ENCODE data around the gene DCAF4L1.
A peak's percentile ranks its signal among the peaks of the same experiment; 100 is the strongest.

The DCAF4L1 gene

GRCh38 chr4:41991916-41992767 lies 10.6 kb downstream of the DCAF4L1 start:
- ChIA-PET POLR2A (no interaction called here), CTCF (no interaction called here)
- TF ChIP-seq NFRKB (IDR thresholded peaks at IDR 0.05) (no peak), FOXK2 (IDR thresholded peaks at IDR 0.05) (no peak), PKNOX1 (IDR thresholded peaks at IDR 0.05) (no peak), SUZ12 (IDR thresholded peaks at IDR 0.05) (no peak), ELF4 (IDR thresholded peaks at IDR 0.05) (no peak), FOXM1 (IDR thresholded peaks at IDR 0.05; ENCODE audit: borderline replicate concordance) (no peak), SP1 (IDR thresholded peaks at IDR 0.05) (no peak), ARNT (IDR thresholded peaks at IDR 0.05) (no peak), BHLHE40 (IDR thresholded peaks at IDR 0.05; ENCODE audit: borderline replicate concordance) (no peak), FOXA1 (IDR thresholded peaks at IDR 0.05) (no peak), HDGF (IDR thresholded peaks at IDR 0.05; ENCODE audit: borderline replicate concordance) (no peak), TARDBP (IDR thresholded peaks at IDR 0.05) (no peak), L3MBTL2 (conservative IDR thresholded peaks at IDR 0.05) (no peak), ZNF384 (IDR thresholded peaks at IDR 0.05) (no peak)
- peak; percentile 10 for DNase-seq (ENCODE audit: extremely low spot score)

- ChIA-PET CTCF (no interaction called here), POLR2A (no interaction called here)
- TF ChIP-seq PKNOX1 (IDR thresholded peaks at IDR 0.05), result no peak
- TF ChIP-seq TARDBP (IDR thresholded peaks at IDR 0.05), result no peak
- no peak for TF ChIP-seq FOXA1 (IDR thresholded peaks at IDR 0.05)
- TF ChIP-seq L3MBTL2 (conservative IDR thresholded peaks at IDR 0.05), result no peak
- TF ChIP-seq SUZ12 (IDR thresholded peaks at IDR 0.05), result no peak
- no peak for TF ChIP-seq ELF4 (IDR thresholded peaks at IDR 0.05)
- no peak for DNase-seq (ENCODE audit: extremely low spot score)
These were observed 11.7 kb downstream of the DCAF4L1 start for GRCh38 chr4:41992967-41993857.

- no peak for DNase-seq (ENCODE audit: extremely low spot score)
- POLR2A ChIA-PET, result no interaction called here
- CTCF ChIA-PET, result no interaction called here
- TF ChIP-seq ARNT (IDR thresholded peaks at IDR 0.05) (no peak), ZNF384 (IDR thresholded peaks at IDR 0.05) (peak; percentile 66), PKNOX1 (IDR thresholded peaks at IDR 0.05) (peak; percentile 44; the same call in 1 of the 2 replicates)
These were observed 13.0 kb downstream of the DCAF4L1 start for GRCh38 chr4:41994461-41994985.

- CTCF ChIA-PET, result no interaction called here
- TF ChIP-seq FOXM1 (IDR thresholded peaks at IDR 0.05; ENCODE audit: borderline replicate concordance) (no peak), ELF4 (IDR thresholded peaks at IDR 0.05) (no peak), TARDBP (IDR thresholded peaks at IDR 0.05) (no peak), SP1 (IDR thresholded peaks at IDR 0.05) (no peak), L3MBTL2 (conservative IDR thresholded peaks at IDR 0.05) (no peak), PKNOX1 (IDR thresholded peaks at IDR 0.05) (no peak), LEF1 (IDR thresholded peaks at IDR 0.05; ENCODE audit: borderline replicate concordance) (no peak), FOXA1 (IDR thresholded peaks at IDR 0.05) (no peak), CTBP1 (IDR thresholded peaks at IDR 0.05; ENCODE audit: borderline replicate concordance) (no peak), FOXK2 (IDR thresholded peaks at IDR 0.05) (no peak)
- DNase-seq (ENCODE audit: extremely low spot score), result no peak
- POLR2A ChIA-PET, result no interaction called here
These were observed 16.5 kb downstream of the DCAF4L1 start for GRCh38 chr4:41998019-41998418.

GRCh38 chr4:41999321-41999720 lies 17.8 kb downstream of the DCAF4L1 start:
- peak; percentile 35; the same call in 1 of the 2 replicates for TF ChIP-seq PKNOX1 (IDR thresholded peaks at IDR 0.05)
- TF ChIP-seq BHLHE40 (IDR thresholded peaks at IDR 0.05; ENCODE audit: borderline replicate concordance), result no peak
- DNase-seq (ENCODE audit: extremely low spot score), result no peak
- ChIA-PET CTCF (no interaction called here), POLR2A (interaction anchor here (0.6 kb wide), 1 partner anchor 1103 kb away, joined by 3 read pairs; no protein-coding TSS in a partner anchor)

Data from HEK293T (cell line).